KMS-11 (cell line): ENCODE data around the gene FETUB.

Source experiments
- H2AFZ ChIP-seq: fragments of 200-600 bp; sonication (generic); 2 replicates; pipeline ENCODE4 v1.6.1; 2016; ENCODE audit warnings: antibody characterized with exemption, mixed run types, low read depth
- H3K27ac ChIP-seq: fragments of 200-600 bp; sonication (generic); 2 replicates; pipeline ENCODE4 v1.6.1; 2016; ENCODE audit warnings: mild to moderate bottlenecking, mixed run types
- H3K27me3 ChIP-seq: fragments of 200-600 bp; sonication (generic); 2 replicates; pipeline ENCODE4 v1.6.1; 2017; ENCODE audit warnings: mild to moderate bottlenecking, low read depth, mixed run types, moderate library complexity; ENCODE audit not compliant: insufficient read depth
- H3K36me3 ChIP-seq: fragments of 200-600 bp; sonication (generic); 2 replicates; pipeline ENCODE4 v1.6.1; 2017; ENCODE audit warnings: mild to moderate bottlenecking, mixed run types; ENCODE audit not compliant: insufficient read depth
- H3K4me1 ChIP-seq: fragments of 200-600 bp; sonication (generic); 2 replicates; pipeline ENCODE4 v1.6.1; 2016; ENCODE audit warnings: mild to moderate bottlenecking, low read depth, mixed run types; ENCODE audit not compliant: poor library complexity, severe bottlenecking
- H3K4me2 ChIP-seq: fragments of 200-600 bp; sonication (generic); 2 replicates; pipeline ENCODE4 v1.7.0; 2016; ENCODE audit warnings: mild to moderate bottlenecking, mixed run types
- H3K4me3 ChIP-seq: fragments of 200-600 bp; sonication (generic); IDR thresholded peaks from 2 replicates; pipeline ENCODE4 v1.6.1; 2017; ENCODE audit warnings: low read depth, low read length, mixed read lengths; ENCODE audit not compliant: insufficient read depth
- H3K79me2 ChIP-seq: fragments of 200-600 bp; sonication (generic); 2 replicates; pipeline ENCODE4 v1.6.1; 2016; ENCODE audit warnings: low read depth, mixed run types; ENCODE audit not compliant: insufficient read depth
- H3K9ac ChIP-seq: fragments of 200-600 bp; sonication (generic); 2 replicates; pipeline ENCODE4 v1.6.1; 2016; ENCODE audit warnings: mild to moderate bottlenecking, mixed run types
- H4K20me1 ChIP-seq: fragments of 200-600 bp; sonication (generic); 2 replicates; pipeline ENCODE4 v1.6.1; 2016; ENCODE audit warnings: mild to moderate bottlenecking, mixed run types; ENCODE audit not compliant: insufficient read depth
- CTCF ChIP-seq: fragments of 200-600 bp; sonication (generic); conservative IDR thresholded peaks from 2 replicates; pipeline ENCODE4 v1.6.1; 2017; ENCODE audit warnings: low read depth, mild to moderate bottlenecking, antibody characterized with exemption, low read length, moderate library complexity, mixed read lengths

The FETUB gene

DNA sequence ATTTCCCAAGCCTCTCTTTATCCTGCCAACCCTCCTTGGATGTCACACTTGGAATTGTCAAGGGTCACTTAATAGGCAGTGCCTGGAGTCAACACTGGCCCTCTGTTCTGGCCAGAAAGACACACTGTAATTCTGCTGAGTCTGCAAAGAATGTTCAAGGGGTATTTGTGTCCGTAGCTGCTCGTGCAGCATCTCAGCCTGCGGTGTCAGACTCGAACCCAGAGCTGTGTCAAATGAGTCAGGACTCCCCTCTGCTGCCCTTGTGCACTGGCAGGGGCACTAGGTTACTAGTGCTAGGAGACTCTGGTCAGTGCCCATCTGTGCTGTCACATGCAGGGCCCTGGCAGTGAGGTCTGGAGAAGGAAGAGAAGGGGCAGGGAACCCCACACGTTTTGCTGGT lies 28.1 kb upstream of the FETUB start:
- H3K9ac ChIP-seq = no peak overlapping the region
- H4K20me1 ChIP-seq = no peaks in the 10 kb centered on the region
- H3K4me2 ChIP-seq = no peak overlapping the region
- no peak for TF ChIP-seq CTCF
- H3K4me1 ChIP-seq = peaks cover 21% of the 10 kb centered on the region
- no peak overlapping the region for H2AFZ ChIP-seq
- no peaks in the 10 kb centered on the region for H3K27me3 ChIP-seq
- H3K4me3 ChIP-seq = no peak overlapping the region
- no peaks in the 10 kb centered on the region for H3K36me3 ChIP-seq
- H3K79me2 ChIP-seq = no peaks in the 10 kb centered on the region
- no peak overlapping the region for H3K27ac ChIP-seq

DNA sequence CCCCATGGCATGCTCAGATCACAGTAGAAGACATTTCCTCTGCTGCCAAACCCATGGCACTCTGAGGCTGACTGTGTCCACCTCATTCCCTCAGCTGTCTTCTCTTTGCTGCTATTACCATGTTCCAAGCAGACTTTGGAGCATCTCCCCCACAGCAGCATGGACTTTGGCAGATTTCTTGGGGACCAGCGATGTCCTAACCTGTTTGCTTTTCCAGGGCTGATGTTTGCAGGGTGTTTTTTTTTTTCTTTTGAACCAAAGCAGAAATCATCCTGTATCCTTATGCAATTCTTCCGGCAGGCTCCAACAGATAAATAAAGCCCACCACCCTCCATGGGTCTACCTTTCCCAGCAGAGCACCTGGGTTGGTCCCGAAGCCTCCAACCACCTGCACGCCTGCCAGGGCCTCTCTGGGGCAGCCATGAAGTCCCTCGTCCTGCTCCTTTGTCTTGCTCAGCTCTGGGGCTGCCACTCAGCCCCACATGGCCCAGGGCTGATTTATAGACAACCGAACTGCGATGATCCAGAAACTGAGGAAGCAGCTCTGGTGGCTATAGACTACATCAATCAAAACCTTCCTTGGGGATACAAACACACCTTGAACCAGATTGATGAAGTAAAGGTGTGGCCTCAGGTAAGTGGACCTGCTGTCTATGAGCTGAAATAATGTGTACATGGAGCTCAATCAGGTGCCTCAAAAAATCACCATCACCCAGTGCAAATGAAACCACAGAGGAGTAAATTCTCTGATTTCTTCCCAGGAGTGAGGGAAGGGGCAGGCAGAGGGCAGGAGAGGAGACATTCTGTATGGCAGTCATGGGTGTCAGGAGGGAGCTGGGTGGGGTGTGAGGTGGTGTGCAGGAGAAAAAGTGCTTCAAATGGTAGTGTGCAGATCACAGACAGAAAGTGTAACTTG lies 27.2 kb upstream of the FETUB start, which contains the start of gene AHSG:
Gene AHSG, plus strand, starts transcription at position 340 of the 916 bp plus-strand sequence. Its CDS starts 82 bp downstream, at position 422.
- no peaks in the 10 kb centered on the region for H3K36me3 ChIP-seq
- H4K20me1 ChIP-seq = no peaks in the 10 kb centered on the region
- TF ChIP-seq CTCF = no peak
- H3K4me2 ChIP-seq = no peak within 1 kb of the TSS
- no peak within 1 kb of the TSS for H2AFZ ChIP-seq
- no peak within 1 kb of the TSS for H3K27ac ChIP-seq
- H3K79me2 ChIP-seq = no peaks in the 10 kb centered on the region
- H3K4me3 ChIP-seq = no peak within 1 kb of the TSS
- no peak within 1 kb of the TSS for H3K9ac ChIP-seq
- H3K27me3 ChIP-seq = no peaks in the 10 kb centered on the region
- H3K4me1 ChIP-seq = peaks cover 21% of the 10 kb centered on the region

- no peaks in the 10 kb centered on the region for H3K27me3 ChIP-seq
- H3K27ac ChIP-seq = no peak overlapping the region
- no peak overlapping the region for H2AFZ ChIP-seq
- no peaks in the 10 kb centered on the region for H3K36me3 ChIP-seq
- no peaks in the 10 kb centered on the region for H4K20me1 ChIP-seq
- TF ChIP-seq CTCF = no peak
- no peaks in the 10 kb centered on the region for H3K79me2 ChIP-seq
- no peak overlapping the region for H3K4me3 ChIP-seq
- H3K9ac ChIP-seq = no peak overlapping the region
- peaks cover 16% of the 10 kb centered on the region for H3K4me1 ChIP-seq
- H3K4me2 ChIP-seq = no peak overlapping the region
Observed at GRCh38 chr3:186613637-186614265, 26.4 kb upstream of the FETUB start.

- H3K27me3 ChIP-seq = no peaks in the 10 kb centered on the region
- H3K4me2 ChIP-seq = peak overlapping the region; percentile 27; the same call in 1 of the 2 replicates
- H3K9ac ChIP-seq = no peak overlapping the region
- TF ChIP-seq CTCF = no peak
- H3K4me3 ChIP-seq = no peak overlapping the region
- H4K20me1 ChIP-seq = no peaks in the 10 kb centered on the region
- no peak overlapping the region for H3K27ac ChIP-seq
- H3K79me2 ChIP-seq = no peaks in the 10 kb centered on the region
- H3K4me1 ChIP-seq = peaks cover 13% of the 10 kb centered on the region
- H3K36me3 ChIP-seq = no peaks in the 10 kb centered on the region
- peak overlapping the region; percentile 65 for H2AFZ ChIP-seq
Observed at GRCh38 chr3:186614266-186614596, 26.0 kb upstream of the FETUB start.
